ENCODE results near the gene ATP11C. TPM values are rescaled to one million over a fixed set of nuclear protein-coding genes. Genes with fewer than 3 reads are reported as not detected.

ATP11C gene
- polyA plus RNA-seq, 1 donor (not counting 4 experiments of a cell fraction or from before 2014, with no cell fraction given) = 14.0 TPM

DNA sequence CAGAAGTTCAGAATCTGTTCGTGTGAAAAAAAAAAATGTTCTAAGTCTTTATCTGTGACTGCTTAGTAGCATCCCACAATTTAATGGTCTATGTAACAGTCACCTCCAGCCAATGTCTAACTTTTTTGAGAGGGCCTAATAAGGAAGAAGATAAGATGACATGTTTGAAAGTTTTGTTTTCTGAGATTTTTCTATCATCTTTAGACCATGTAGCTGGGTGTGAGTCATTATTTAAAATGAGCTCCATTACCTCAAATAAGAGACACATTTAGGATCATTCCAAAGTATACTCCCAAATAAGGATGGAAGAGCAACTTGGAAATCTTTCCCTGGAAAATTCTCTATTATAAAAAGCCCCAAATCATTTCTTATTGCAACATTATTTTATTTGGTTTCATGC lies 196.7 kb downstream of the ATP11C start:
- no peaks in the 10 kb centered on the region for H3K9me1 ChIP-seq (ENCODE audit: control insufficient read depth, extremely low read depth, insufficient read depth, low read length)
- TF ChIP-seq CTCF (optimal IDR thresholded peaks at IDR 0.05 in 1 of 3, IDR thresholded peaks at IDR 0.05 in 1 of 3, conservative IDR thresholded peaks at IDR 0.05 in 1 of 3; ENCODE audit: extremely low read depth in 1 of 3, insufficient read depth in 2 of 3, low read length in 3 of 3) (no peak), EZH2 (IDR thresholded peaks at IDR 0.05; ENCODE audit: low read length) (no peak)
- no peaks in the 10 kb centered on the region for H3K27me3 ChIP-seq (ENCODE audit: control insufficient read depth, extremely low read depth, insufficient read depth, low read length)
- no peak overlapping the region for H2AFZ ChIP-seq (ENCODE audit: control insufficient read depth, low read length)
- no peak for DNase-seq (ENCODE audit: low read depth, low spot score)
- peaks cover 17% of the 10 kb centered on the region for H3K4me1 ChIP-seq (ENCODE audit: control insufficient read depth, extremely low read depth, insufficient read depth, low read length)
- H3K9ac ChIP-seq (ENCODE audit: control insufficient read depth, extremely low read depth, insufficient read depth, low read length) = no peak overlapping the region
- H3K4me3 ChIP-seq (ENCODE audit: control insufficient read depth in 2 of 3, extremely low read depth in 1 of 3, insufficient read depth in 2 of 3, low read depth in 1 of 3, low read length in 3 of 3) = no peak overlapping the region
- FAIRE-seq = no peak
- no peak overlapping the region for H3K27ac ChIP-seq (ENCODE audit: control insufficient read depth, insufficient read depth, low read length)
- no peaks in the 10 kb centered on the region for H3K36me3 ChIP-seq (ENCODE audit: control insufficient read depth in 2 of 2, extremely low read depth in 1 of 2, insufficient read depth in 2 of 2, low read length in 2 of 2)
- H3K79me2 ChIP-seq (ENCODE audit: control insufficient read depth, insufficient read depth, low read length) = no peaks in the 10 kb centered on the region
- H3K4me2 ChIP-seq (ENCODE audit: control insufficient read depth, extremely low read depth, insufficient read depth, low read depth, low read length) = no peak overlapping the region
- dilution Hi-C loops (cut with MboI; ENCODE audit: extremely low pct_ligation_motif_present, low sequenced_read_pairs) = no loop called here
- H4K20me1 ChIP-seq (ENCODE audit: control insufficient read depth, extremely low read depth, insufficient read depth, low read length) = no peaks in the 10 kb centered on the region
- H3K9me3 ChIP-seq (ENCODE audit: control insufficient read depth, low read depth, low read length) = no peaks in the 10 kb centered on the region

- FAIRE-seq (no peak), DNase-seq (ENCODE audit: low read depth, low spot score) (no peak)
- TF ChIP-seq CTCF (optimal IDR thresholded peaks at IDR 0.05 in 1 of 3, IDR thresholded peaks at IDR 0.05 in 1 of 3, conservative IDR thresholded peaks at IDR 0.05 in 1 of 3; ENCODE audit: extremely low read depth in 1 of 3, insufficient read depth in 2 of 3, low read length in 3 of 3) (no peak), EZH2 (IDR thresholded peaks at IDR 0.05; ENCODE audit: low read length) (no peak)
- Histone ChIP-seq H3K9ac (ENCODE audit: control insufficient read depth, extremely low read depth, insufficient read depth, low read length) (no peak overlapping the region), H3K27ac (ENCODE audit: control insufficient read depth, insufficient read depth, low read length) (no peak overlapping the region), H3K9me3 (ENCODE audit: control insufficient read depth, low read depth, low read length) (no peaks in the 10 kb centered on the region), H3K4me1 (ENCODE audit: control insufficient read depth, extremely low read depth, insufficient read depth, low read length) (peaks cover 17% of the 10 kb centered on the region), H2AFZ (ENCODE audit: control insufficient read depth, low read length) (no peak overlapping the region), H3K4me3 (ENCODE audit: control insufficient read depth in 2 of 3, extremely low read depth in 1 of 3, insufficient read depth in 2 of 3, low read depth in 1 of 3, low read length in 3 of 3) (no peak overlapping the region), H4K20me1 (ENCODE audit: control insufficient read depth, extremely low read depth, insufficient read depth, low read length) (no peaks in the 10 kb centered on the region), H3K4me2 (ENCODE audit: control insufficient read depth, extremely low read depth, insufficient read depth, low read depth, low read length) (no peak overlapping the region), H3K79me2 (ENCODE audit: control insufficient read depth, insufficient read depth, low read length) (no peaks in the 10 kb centered on the region), H3K9me1 (ENCODE audit: control insufficient read depth, extremely low read depth, insufficient read depth, low read length) (no peaks in the 10 kb centered on the region), H3K27me3 (ENCODE audit: control insufficient read depth, extremely low read depth, insufficient read depth, low read length) (no peaks in the 10 kb centered on the region), H3K36me3 (ENCODE audit: control insufficient read depth in 2 of 2, extremely low read depth in 1 of 2, insufficient read depth in 2 of 2, low read length in 2 of 2) (no peaks in the 10 kb centered on the region)
- dilution Hi-C loops (cut with MboI; ENCODE audit: extremely low pct_ligation_motif_present, low sequenced_read_pairs) = no loop called here
These were observed 197.9 kb downstream of the ATP11C start for GRCh38 chrX:139734996-139735395.

All from keratinocyte (primary cell).